Activated naive CD8-positive, alpha-beta T cell treated with anti-CD3 and anti-CD28 coated beads, Interleukin-2, amount 10 ng/mL, durations not matched to agents 7 days and 5 days (primary cell): ENCODE data around the gene KRTAP4-3. TPM values are rescaled to one million over a fixed set of nuclear protein-coding genes. Genes with fewer than 3 reads are reported as not detected.
"Not testable (repeated sequence)": the region's sequence is repeated elsewhere in the genome, so short reads cannot be mapped to it uniquely, and the experiment has no call there.

Experiments used
- ATAC-seq: fragments of 150-1000 bp; cut with Tn5 transposase; one replicate; pipeline ENCODE4 v1.10.0; 2021; ENCODE audit warnings: low read depth, moderate library complexity
- POLR2A ChIA-PET: fragments of 350-600 bp; sonication (Branson Sonifier 250); formaldehyde crosslinking; loops from one replicate; lab custom pipeline; 2021; ENCODE audit warnings: antibody characterized with exemption; lab: Charles Lee
- DNase-seq: peaks from one replicate; pipeline ENCODE4 v3.0.0; 2021
- H3K27ac Mint-ChIP-seq: one replicate; pipeline ENCODE4 v1.8.0; 2022; ENCODE audit warnings: mild to moderate bottlenecking, mixed read lengths
- H3K27me3 Mint-ChIP-seq: one replicate; pipeline ENCODE4 v1.8.0; 2022; ENCODE audit warnings: mild to moderate bottlenecking, moderate library complexity, mixed read lengths
- H3K36me3 Mint-ChIP-seq: one replicate; pipeline ENCODE4 v1.8.0; 2021; ENCODE audit warnings: mild to moderate bottlenecking, mixed read lengths
- H3K4me1 Mint-ChIP-seq: one replicate; pipeline ENCODE4 v1.8.0; 2021; ENCODE audit warnings: mixed read lengths
- H3K4me3 Mint-ChIP-seq: one replicate; pipeline ENCODE4 v1.8.0; 2022; ENCODE audit warnings: mild to moderate bottlenecking, moderate library complexity, mixed read lengths
- H3K9me3 Mint-ChIP-seq: one replicate; pipeline ENCODE4 v1.8.0; 2021; ENCODE audit warnings: mixed read lengths
- total RNA-seq, 2 experiments: library from RNA; stranded (reverse); gene quantifications; one replicate each; pipeline ENCODE4 v1.2.3, GENCODE V29; 2021

The KRTAP4-3 gene
- total RNA-seq, 2 experiments from 2014 or later = not detected

DNA sequence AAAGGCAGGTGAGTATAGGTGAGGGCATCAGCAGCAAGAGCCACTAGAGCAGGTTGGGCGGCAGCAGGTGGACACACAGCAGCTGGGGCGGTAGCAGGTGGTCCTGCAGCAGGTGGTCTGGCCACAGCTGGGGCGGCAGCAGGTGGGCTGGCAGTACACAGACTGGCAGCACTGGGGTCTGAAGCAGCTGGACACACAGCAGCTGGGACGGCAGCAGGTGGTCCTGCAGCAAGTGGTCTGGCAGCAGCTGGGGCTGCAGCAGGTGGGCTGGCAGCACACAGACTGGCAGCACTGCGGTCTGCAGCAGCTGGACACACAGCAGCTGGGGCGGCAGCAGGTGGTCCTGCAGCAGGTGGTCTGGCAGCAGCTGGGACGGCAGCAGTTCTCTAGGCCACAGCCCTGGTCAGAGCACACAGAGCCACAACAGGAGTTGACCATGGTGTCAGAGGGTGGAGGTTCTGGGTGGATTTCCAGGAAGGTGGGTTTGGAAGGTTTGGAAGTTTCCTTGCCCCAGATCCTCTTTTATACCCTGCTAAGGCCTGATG, 9.8 kb upstream of the KRTAP4-3 start, which contains the start of gene KRTAP4-2:
KRTAP4-2 (minus strand) TSS at position 495 of the 545 bp plus-strand sequence; CDS start at position 438, 57 bp downstream.
- Mint-ChIP-seq H3K9me3 (no peaks in the 10 kb centered on the region), H3K27me3 (no peaks in the 10 kb centered on the region), H3K27ac (no peak within 1 kb of the TSS), H3K36me3 (no peaks in the 10 kb centered on the region), H3K4me1 (no peaks in the 10 kb centered on the region), H3K4me3 (no peak within 1 kb of the TSS)
- ATAC-seq (no peak), DNase-seq (no peak)
- POLR2A ChIA-PET = no interaction called here

DNA sequence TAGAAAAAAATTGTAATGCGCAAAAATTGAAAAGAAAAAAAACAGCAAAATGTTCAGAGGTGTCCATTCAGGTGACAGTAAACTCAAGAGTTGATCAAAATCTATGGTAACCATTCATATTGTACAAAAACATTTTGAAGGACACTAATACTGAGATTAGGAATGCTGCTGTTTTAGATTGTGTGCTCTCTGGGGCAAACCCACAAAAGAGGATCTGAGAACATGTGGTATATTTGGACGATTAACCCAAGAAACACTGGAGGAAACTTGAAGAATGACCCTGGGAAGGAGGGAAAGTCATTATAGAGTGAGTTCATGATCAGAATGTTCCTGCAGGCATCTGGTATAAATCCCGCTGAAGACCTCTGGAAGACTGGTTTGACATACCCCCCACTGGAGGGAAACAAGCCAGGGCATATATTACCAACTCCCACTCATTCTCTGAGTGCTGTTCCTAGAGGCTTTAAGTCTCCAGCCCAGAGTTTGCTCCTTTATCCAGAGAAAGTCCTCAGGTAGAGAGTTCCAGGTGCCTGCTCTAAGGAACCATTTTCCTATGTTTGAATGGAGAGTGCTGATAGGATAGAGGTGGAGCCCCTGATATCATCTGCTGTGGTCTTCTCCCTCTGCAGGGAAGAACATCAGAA, 8.8 kb upstream of the KRTAP4-3 start:
- H3K27ac Mint-ChIP-seq = no peak overlapping the region
- no peak for DNase-seq
- H3K36me3 Mint-ChIP-seq = no peaks in the 10 kb centered on the region
- no peaks in the 10 kb centered on the region for H3K27me3 Mint-ChIP-seq
- no peak for ATAC-seq
- no peaks in the 10 kb centered on the region for H3K4me1 Mint-ChIP-seq
- H3K9me3 Mint-ChIP-seq = no peaks in the 10 kb centered on the region
- POLR2A ChIA-PET = no interaction called here
- H3K4me3 Mint-ChIP-seq = no peak overlapping the region

DNA sequence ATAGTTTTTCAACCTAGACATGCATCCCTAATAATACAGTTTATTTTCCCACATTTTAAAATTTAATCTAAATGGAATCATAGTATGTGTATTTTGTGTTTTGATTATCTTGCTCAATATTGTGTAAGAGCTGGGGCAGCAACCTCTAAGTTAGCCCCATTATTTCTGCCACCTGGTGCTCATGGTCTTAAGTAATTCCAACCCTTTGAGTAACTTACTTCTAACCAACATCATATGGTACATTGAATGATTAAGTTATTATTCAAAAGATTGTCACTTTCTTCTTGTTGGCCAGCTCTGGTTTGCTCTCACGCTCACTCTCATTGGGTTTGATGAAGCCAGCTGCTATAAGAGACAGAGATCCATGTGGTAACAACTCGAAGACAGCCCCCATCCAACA, 3.9 kb upstream of the KRTAP4-3 start:
- no peak for ATAC-seq
- POLR2A ChIA-PET = no interaction called here

DNA sequence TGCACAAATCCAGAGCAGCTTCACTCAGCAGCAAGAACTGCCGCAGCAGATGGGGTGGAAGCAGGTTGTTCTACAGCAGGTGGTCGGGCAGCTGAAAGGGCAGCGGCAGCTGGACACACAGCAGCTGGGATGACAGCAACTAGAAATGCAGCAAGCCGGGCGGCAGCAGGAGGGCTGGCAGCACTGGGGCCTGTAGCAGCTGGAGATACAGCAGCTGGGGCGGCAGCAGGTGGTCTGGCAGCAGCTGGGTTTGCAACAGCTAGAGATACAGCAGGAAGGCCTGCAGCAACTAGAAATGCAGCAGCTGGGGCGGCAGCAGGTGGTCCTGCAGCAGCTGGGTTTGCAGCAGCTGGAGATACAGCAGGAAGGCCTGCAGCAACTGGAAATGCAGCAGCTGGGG, 460 bp downstream of the KRTAP4-3 start:
- no peak for DNase-seq
- POLR2A ChIA-PET = no interaction called here
- H3K4me1 Mint-ChIP-seq = no peaks in the 10 kb centered on the region
- H3K9me3 Mint-ChIP-seq = no peaks in the 10 kb centered on the region
- no peaks in the 10 kb centered on the region for H3K27me3 Mint-ChIP-seq
- H3K36me3 Mint-ChIP-seq = no peaks in the 10 kb centered on the region
- H3K27ac Mint-ChIP-seq = peak overlapping the region; percentile 55
- no peak overlapping the region for H3K4me3 Mint-ChIP-seq
- no peak for ATAC-seq

More for the DNA sequence above, 3.9 kb upstream of the KRTAP4-3 start:
- Mint-ChIP-seq H3K4me1 (no peaks in the 10 kb centered on the region), H3K9me3 (no peaks in the 10 kb centered on the region), H3K36me3 (no peaks in the 10 kb centered on the region), H3K4me3 (no peak overlapping the region), H3K27ac (no peak overlapping the region), H3K27me3 (no peaks in the 10 kb centered on the region)
- no peak for DNase-seq

DNA sequence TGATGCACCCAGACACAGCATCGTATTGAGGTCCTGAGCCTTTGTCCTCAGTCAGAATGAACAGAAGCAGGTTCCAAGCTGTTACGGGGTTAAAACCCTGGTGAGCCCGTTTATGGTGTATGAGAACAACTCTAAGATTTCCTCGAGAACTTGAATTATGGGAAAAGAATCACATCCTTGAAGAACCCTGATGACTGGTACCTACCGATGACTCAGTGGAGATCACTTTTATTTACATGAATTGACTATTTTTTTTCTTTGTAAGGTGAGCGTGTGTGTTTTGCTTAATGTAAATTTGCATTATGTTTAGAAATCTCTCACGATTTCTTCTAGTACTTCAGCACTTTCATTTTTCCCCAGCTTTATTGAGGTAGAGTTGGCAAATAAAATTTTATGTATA, 4.2 kb downstream of the KRTAP4-3 start:
- Mint-ChIP-seq H3K27ac (no peak overlapping the region), H3K27me3 (no peaks in the 10 kb centered on the region), H3K4me3 (no peak overlapping the region), H3K4me1 (no peaks in the 10 kb centered on the region), H3K9me3 (no peaks in the 10 kb centered on the region), H3K36me3 (no peaks in the 10 kb centered on the region)
- no peak for ATAC-seq
- POLR2A ChIA-PET = no interaction called here
- DNase-seq = no peak

DNA sequence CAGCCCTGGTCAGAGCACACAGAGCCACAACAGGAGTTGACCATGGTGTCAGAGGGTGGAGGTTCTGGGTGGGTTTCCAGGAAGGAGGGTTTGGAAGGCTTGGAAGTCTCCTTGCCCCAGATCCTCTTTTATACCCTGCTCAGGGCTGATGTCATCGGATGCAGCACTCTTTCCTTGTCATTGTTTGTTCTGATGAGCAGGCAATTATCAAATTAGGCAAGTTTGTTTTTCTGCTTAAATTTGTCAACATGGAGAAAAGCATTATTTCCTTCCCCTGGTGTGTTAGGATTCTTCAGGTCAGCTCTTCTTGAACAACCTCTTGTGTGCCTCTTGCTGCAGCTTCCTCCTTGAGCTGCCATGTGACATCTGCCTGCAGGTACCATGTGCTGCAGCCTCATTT, 7.4 kb downstream of the KRTAP4-3 start, which contains the start of gene KRTAP4-4:
KRTAP4-4 (minus strand) TSS at position 101 of the 400 bp plus-strand sequence; CDS start at position 44, 57 bp downstream.
- H3K27me3 Mint-ChIP-seq = no peaks in the 10 kb centered on the region
- no peaks in the 10 kb centered on the region for H3K4me1 Mint-ChIP-seq
- POLR2A ChIA-PET = no interaction called here
- H3K27ac Mint-ChIP-seq = no peak within 1 kb of the TSS
- no peaks in the 10 kb centered on the region for H3K9me3 Mint-ChIP-seq
- DNase-seq (no peak), ATAC-seq (no peak)
- H3K36me3 Mint-ChIP-seq = no peaks in the 10 kb centered on the region
- H3K4me3 Mint-ChIP-seq = no peak within 1 kb of the TSS

DNA sequence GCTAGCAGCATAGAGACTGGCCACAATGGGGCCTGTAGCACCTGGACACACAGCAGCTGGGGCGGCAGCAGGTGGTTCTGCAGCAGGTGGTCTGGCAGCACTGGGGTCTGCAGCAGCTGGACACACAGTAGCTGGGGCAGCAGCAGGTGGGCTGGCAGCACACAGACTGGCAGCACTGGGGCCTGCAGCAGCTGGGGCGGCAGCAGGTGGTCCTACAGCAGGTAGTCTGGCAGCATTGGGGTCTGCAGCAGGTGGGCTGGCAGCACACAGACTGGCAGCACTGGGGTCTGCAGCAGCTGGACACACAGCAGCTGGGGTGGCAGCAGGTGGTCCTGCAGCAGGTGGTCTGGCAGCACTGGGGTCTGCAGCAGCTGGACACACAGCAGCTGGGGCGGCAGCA, 7.8 kb downstream of the KRTAP4-3 start:
- DNase-seq, H3K4me3 Mint-ChIP-seq, H3K27me3 Mint-ChIP-seq, H3K4me1 Mint-ChIP-seq, POLR2A ChIA-PET, ATAC-seq, H3K27ac Mint-ChIP-seq, H3K9me3 Mint-ChIP-seq, H3K36me3 Mint-ChIP-seq: not testable (repeated sequence)

DNA sequence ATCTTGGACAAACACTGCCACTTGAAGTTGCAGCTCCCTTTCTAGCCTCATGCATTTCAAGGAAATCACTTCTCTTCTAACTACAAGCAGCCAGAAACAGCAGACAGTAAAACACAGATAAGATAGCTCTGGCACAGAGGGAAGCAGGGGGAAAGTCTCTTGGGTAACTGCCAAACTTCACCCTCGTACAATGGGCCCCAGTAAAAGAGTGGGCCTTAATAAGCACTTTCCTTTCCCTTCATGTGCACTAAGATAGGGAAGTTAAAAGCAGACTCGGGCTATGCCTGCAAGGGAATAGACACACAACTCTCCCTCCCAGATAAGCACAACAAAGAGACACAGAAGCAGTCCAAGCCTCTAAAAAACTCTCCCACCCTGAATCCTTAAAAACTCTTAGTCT, 14.2 kb downstream of the KRTAP4-3 start:
- Mint-ChIP-seq H3K27ac (no peak overlapping the region), H3K9me3 (no peaks in the 10 kb centered on the region), H3K27me3 (no peaks in the 10 kb centered on the region), H3K4me3 (no peak overlapping the region), H3K4me1 (no peaks in the 10 kb centered on the region), H3K36me3 (no peaks in the 10 kb centered on the region)
- ATAC-seq (no peak), DNase-seq (no peak)
- POLR2A ChIA-PET = no interaction called here

DNA sequence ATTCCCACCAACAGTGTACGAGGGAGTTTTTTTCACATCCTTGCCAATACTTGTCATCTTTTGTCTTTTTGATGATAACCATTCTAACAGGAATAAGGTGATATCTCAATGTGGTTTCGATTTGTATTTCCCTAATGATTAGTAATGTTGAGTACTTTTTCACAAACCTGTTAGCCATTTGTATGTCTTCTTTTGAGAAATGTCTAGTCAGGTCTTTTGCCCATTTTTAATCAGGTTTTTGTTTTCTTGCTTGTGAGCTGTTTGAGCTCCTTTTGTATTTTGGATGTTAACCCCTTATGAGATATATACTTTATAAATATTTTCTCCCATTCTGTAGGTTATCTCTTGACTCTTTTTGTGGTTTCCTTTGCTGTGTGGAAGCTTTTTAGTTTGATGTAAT, 16.5 kb downstream of the KRTAP4-3 start:
- Mint-ChIP-seq H3K4me3 (no peak overlapping the region), H3K4me1 (no peaks in the 10 kb centered on the region), H3K27me3 (no peaks in the 10 kb centered on the region), H3K36me3 (no peaks in the 10 kb centered on the region), H3K9me3 (no peaks in the 10 kb centered on the region), H3K27ac (no peak overlapping the region)
- POLR2A ChIA-PET = no interaction called here
- no peak for DNase-seq
- ATAC-seq = no peak

DNA sequence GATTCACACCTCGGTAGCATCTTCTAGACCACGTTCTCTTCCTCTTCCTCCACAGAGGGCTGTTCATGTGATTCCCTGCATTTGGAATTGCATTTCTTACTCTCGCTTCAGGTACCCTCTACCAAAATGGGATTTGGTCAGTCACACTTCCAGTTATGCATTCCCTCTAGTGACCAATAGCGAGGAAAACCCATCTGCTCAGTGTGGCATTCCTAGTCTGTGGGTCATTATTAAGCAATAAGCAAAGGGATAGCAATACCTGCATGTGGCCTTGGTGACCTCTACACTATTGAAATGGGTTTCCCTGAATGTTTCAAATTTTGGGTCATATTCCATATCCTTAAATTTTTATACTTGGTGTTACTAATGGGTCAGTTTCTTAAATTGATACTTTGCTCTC, 18.0 kb downstream of the KRTAP4-3 start:
- H3K27ac Mint-ChIP-seq = no peak overlapping the region
- H3K27me3 Mint-ChIP-seq = peaks cover 2% of the 10 kb centered on the region

DNA sequence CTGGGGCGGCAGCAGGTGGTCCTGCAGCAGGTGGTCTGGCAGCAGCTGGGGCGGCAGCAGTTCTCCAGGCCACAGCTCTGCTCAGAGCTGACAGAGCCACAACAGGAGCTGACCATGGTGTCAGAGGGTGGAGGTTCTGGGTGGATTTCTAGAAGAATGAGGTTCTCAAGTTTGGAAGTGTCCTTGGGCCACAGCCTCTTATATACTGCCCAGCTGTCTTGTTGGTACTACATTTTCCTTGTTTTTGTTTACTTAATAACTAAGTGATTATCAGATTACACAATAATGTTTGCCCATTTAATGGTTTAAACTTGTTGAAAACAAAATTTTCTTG, 18.4 kb downstream of the KRTAP4-3 start, which contains the start of gene KRTAP4-5:
KRTAP4-5 (minus strand) TSS at position 174 of the 334 bp plus-strand sequence; CDS start at position 116, 58 bp downstream.
- H3K36me3 Mint-ChIP-seq = no peaks in the 10 kb centered on the region
- ATAC-seq (no peak), DNase-seq (no peak)
- H3K27ac Mint-ChIP-seq = no peak within 1 kb of the TSS
- H3K27me3 Mint-ChIP-seq = peaks cover 2% of the 10 kb centered on the region
- H3K4me3 Mint-ChIP-seq = no peak within 1 kb of the TSS
- H3K9me3 Mint-ChIP-seq = no peaks in the 10 kb centered on the region
- H3K4me1 Mint-ChIP-seq = no peaks in the 10 kb centered on the region
- POLR2A ChIA-PET = no interaction called here

More for the DNA sequence above, 18.0 kb downstream of the KRTAP4-3 start:
- no peak for ATAC-seq
- H3K4me3 Mint-ChIP-seq = no peak overlapping the region
- H3K4me1 Mint-ChIP-seq = no peaks in the 10 kb centered on the region
- H3K36me3 Mint-ChIP-seq = no peaks in the 10 kb centered on the region
- no peaks in the 10 kb centered on the region for H3K9me3 Mint-ChIP-seq
- POLR2A ChIA-PET = no interaction called here
- DNase-seq = no peak

DNA sequence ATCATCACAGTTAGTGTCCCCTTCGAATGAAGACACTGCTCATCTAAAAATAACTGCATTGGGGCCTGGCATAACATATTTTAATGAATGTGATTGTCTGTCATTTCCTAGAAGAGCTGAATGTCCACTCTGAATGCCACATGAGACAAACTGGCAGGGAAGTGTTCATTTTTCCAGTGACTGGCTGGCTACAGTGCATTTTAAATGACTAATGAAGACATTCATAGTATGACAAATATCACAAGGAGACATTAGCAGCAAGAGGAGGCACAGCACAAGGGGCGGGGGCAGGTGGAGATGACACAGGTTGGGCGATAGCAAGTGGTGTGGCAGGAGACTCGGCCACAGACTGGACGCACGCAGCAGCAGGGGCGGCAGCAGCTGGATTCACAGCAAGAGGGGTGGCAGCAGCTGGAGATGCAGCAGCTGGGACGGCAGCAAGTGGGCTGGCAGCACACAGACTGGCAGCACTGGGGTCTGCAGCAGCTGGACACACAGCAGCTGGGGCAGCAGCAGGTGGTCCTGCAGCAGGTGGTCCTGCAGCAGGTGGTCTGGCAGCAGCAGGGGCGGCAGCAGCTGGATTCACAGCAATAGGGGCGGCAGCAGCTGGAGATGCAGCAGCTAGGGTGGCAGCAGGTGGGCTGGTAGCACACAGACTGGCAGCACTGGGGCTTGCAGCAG, 18.9 kb downstream of the KRTAP4-3 start:
- H3K4me3 Mint-ChIP-seq, H3K9me3 Mint-ChIP-seq, H3K27ac Mint-ChIP-seq, H3K27me3 Mint-ChIP-seq, ATAC-seq, DNase-seq, POLR2A ChIA-PET, H3K36me3 Mint-ChIP-seq, H3K4me1 Mint-ChIP-seq: not testable (repeated sequence)

DNA sequence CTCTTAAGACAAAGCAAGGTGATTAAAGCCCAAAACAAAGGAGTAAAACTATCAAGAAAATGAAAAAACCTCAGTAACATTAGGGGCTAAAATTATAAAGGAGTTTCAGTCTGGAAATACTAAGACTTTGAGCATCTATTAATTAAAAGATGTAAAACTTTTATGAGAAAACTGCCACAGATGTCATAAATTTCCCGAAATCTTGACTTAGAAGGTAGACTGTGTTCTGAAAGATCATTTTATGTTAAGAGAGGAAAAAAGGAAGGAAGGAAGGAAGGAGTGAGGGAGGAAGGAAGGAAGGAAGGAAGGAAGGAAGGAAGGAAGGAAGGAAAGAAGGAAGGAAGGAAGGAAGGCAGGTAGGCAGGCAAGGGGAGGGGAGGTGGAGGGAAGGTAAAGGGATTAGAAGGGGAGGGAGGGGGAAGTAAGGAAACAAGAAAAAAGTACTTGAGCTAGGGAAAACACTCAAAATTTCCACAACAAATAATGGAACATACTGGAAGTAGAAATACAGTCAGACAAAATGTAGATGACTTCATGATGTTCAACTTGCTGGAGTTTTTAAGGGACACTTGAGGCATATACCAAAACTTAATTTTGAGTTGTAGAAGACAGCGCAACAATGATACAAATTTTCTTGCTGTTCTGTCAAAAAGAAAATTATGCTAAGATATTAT, 20.4 kb downstream of the KRTAP4-3 start:
- POLR2A ChIA-PET = no interaction called here
- Mint-ChIP-seq H3K9me3 (peaks cover 11% of the 10 kb centered on the region), H3K4me1 (no peaks in the 10 kb centered on the region), H3K27me3 (peaks cover 2% of the 10 kb centered on the region), H3K27ac (no peak overlapping the region), H3K36me3 (peaks cover 3% of the 10 kb centered on the region), H3K4me3 (no peak overlapping the region)
- ATAC-seq (no peak), DNase-seq (no peak)
